ENCODE data around the gene ST3GAL4.

The ST3GAL4 gene

GRCh38 chr11:126424471-126425039 lies 69.1 kb downstream of the ST3GAL4 start:
- no peak for DNase-seq (ENCODE audit: low read depth, low spot score)

GRCh38 chr11:126426106-126426505 lies 70.6 kb downstream of the ST3GAL4 start:
- DNase-seq (ENCODE audit: low read depth, low spot score) = no peak

- peak; percentile 55 for DNase-seq (ENCODE audit: low read depth, low spot score)
Measured at GRCh38 chr11:126426820-126427749, 71.6 kb downstream of the ST3GAL4 start.

- DNase-seq (ENCODE audit: low read depth, low spot score) = no peak
Measured at GRCh38 chr11:126430581-126431335, 75.3 kb downstream of the ST3GAL4 start.

GRCh38 chr11:126431401-126432064 lies 76.0 kb downstream of the ST3GAL4 start:
- no peak for DNase-seq (ENCODE audit: low read depth, low spot score)

DNA sequence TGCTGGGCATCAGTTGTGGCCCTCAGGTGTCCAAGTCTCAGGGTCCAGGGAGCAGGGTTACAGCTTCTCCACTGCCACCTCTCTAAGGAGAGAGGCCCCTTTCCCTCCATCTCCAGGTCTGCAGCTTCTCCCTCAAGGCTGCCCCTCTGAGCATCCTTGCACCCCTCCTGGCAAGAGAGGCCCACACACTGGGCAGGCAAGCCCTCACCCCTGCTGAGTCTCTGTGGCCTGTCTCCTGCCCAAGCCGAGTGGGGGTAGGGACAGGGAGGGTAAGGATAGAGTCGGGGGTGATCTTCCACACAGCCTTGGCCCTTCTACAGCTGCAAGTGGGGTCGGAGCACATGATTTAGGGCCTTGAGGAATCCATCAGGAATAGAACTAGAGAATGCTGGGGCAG lies 76.6 kb downstream of the ST3GAL4 start:
- no peak for DNase-seq (ENCODE audit: low read depth, low spot score)

DNA sequence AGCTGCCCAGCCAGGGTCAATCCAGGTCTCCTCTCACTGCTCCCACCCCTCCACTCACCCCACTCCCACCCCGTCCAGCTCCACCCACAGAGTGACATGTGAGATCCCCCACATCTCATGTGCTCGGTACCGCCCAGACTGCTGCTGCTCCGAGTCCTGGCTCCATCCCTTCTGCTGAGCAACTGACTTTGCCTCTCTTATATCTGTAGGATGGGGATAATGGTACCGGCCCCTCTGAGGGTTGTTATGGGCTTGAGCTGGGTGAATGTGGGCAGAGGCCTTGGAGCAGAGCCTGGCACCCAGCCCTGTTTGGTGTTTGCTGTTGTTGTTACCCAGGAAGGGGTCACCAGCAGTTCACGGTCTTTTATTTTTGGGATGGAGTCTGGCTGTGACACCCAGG lies 77.0 kb downstream of the ST3GAL4 start:
- DNase-seq (ENCODE audit: low read depth, low spot score) = no peak

DNA sequence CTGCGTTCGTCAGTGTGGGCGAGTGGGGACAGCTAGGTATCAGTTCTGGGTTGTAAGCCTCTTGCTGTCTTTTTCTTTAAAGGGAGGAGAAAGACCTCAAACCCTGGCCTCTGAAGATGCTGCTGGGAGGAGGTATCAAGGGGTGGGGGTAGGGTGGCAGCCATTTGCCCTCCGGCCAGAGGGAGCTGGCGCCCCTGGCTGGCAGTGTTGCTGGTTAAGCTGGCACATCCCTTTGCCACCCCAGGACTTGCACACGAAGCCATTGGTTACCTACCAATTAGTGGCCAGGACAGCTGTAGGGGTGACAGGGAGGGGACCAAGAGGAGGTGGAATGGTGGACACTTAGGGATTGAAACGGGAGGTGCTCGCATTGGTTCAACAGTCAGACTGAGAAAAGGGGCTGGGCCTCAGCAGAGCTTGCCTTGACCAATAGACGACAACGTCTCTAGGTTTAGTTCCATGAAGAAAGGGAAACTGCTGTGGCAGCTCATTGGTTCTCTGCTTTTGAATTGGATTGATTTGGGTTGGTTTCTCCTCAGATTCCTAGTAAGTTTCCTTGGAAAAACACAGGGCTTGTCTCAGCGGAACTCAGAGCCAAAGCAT lies 77.9 kb downstream of the ST3GAL4 start:
- no peak for DNase-seq (ENCODE audit: low read depth, low spot score)

DNA sequence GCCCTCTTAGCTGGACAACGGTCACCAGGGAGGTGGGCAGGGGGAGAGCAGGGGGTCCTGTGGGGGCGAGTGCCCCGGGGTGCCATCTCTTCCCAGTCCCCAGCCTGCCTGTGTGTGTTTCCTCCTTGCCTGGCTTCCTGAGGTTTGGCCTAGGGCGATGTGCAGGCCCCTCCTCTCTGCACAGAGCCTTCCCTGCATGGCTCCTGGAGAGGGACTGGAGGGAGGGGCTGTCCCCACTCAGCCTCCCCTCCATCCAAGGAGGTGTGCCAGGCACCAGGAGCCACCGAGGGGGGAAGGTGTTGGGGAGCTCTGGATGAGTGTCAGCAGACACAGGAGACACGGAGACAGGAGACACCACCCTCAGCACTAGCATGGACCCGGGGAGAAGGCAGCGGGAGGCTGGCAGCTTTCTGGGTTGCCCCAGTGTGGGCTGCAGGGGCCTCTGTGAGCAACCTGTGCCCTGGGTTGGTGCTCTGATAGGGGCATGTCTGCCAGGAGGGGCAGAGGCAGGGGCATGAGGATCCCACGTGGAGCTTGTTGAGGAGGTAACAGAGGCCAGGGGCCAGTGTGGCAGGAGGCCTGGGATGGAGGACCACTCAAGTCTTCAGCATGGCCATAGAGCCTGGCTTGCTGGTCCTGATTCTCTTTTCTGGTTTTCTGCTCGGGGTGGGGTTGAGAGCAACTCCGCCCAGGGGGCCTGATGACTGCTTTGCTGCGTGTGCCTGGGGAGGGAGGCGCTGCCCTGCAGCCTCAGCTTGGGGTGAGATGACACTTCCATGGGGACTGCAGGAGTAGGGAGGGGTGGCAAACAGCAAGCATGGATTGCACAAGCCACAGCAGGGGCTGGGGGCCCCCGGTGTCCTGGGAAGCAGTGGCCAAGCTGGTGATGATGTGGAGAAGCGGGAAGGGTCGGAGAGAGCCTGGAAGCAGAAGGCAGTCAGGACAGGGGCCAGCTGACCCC lies 78.8 kb downstream of the ST3GAL4 start:
- DNase-seq (ENCODE audit: low read depth, low spot score) = peak; percentile 55

GRCh38 chr11:126434950-126435335 lies 79.5 kb downstream of the ST3GAL4 start:
- DNase-seq (ENCODE audit: low read depth, low spot score) = peak; percentile 53

- DNase-seq (ENCODE audit: low read depth, low spot score) = no peak
Measured at GRCh38 chr11:126436209-126436755, 80.8 kb downstream of the ST3GAL4 start.

- DNase-seq (ENCODE audit: low read depth, low spot score) = no peak
Measured at GRCh38 chr11:126437731-126438130, 82.2 kb downstream of the ST3GAL4 start.

DNA sequence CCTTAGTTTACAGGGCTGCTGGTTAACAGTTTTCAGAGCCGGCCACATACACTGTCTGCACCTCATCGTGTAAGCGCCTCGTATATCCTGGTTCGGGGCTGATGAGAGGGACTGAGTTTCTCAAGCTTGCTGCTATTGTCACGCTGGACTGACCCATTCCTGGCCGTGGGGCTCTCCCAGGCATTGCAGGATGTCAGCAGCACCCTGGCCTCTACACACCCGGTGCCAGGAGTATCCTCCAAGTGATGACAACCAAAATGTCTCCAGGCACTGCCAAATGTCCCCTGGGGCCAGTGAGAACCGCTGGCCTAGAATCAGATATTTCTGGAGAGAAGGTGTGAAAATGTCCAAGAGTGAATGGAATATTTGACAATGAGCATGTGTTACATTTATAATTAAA lies 82.8 kb downstream of the ST3GAL4 start:
- DNase-seq (ENCODE audit: low read depth, low spot score) = no peak

GRCh38 chr11:126438691-126439090 lies 83.2 kb downstream of the ST3GAL4 start:
- no peak for DNase-seq (ENCODE audit: low read depth, low spot score)

GRCh38 chr11:126440276-126440675 lies 84.8 kb downstream of the ST3GAL4 start:
- DNase-seq (ENCODE audit: low read depth, low spot score) = peak; percentile 45

GRCh38 chr11:126440792-126441514 lies 85.5 kb downstream of the ST3GAL4 start:
- DNase-seq (ENCODE audit: low read depth, low spot score) = peak; percentile 97

DNA sequence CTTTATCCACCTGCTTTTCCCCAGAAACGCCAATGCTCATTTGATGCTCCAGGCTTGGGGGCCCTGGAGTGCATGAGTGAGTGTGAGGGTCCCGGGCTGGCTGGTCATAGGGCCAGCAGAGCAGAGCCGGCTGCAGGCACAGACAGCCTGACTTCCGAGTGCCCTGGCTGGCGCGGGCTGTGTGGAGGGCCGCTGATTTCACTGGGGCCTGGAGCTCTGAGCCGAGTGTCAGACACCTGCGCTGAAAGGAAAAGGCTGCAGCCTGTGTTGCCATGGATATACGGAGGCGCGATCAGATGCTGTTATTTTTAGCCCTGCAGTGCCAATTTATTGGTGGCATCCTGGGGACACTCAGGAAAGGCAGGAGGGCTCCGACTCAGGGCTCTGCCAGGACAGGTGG lies 87.6 kb downstream of the ST3GAL4 start:
- no peak for DNase-seq (ENCODE audit: low read depth, low spot score)

DNA sequence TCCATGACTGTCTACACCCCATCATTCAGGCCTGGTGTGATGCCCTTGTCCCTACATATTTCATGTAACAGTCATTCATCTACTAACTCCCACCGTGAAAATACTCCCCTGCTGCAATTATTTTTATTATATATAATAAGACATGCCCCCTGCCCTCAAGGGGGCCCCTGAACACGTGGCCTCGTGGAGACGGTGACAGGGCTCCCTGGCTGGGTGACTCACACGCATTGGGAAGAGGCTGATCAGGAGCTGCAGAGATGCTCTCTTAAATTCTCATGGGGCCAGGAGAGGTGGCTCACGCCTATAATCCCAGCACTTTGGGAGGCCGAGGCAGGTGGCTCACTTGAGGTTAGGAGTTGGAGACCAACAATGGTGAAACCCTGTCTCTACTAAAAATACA lies 88.6 kb downstream of the ST3GAL4 start:
- DNase-seq (ENCODE audit: low read depth, low spot score) = no peak

DNA sequence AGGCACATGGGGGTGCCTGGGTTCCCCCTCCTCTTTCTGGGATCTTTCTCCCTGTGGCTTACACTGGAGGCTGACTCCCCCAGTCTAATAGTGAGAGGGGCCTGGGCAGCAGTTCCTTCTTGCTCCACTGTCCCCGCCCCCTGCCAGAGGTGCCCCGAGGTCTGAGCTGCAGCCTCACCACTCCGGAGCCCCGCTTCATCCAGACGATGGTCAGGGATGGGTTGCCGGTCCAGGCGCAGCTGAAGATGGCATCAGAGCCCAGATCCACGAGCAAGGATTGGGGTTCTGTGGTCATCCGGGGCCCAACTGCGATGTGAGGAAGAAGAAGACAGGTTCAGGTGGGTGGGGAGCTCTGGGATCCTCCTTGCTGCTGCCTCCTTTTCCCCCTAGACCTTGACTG lies 91.1 kb downstream of the ST3GAL4 start:
- DNase-seq (ENCODE audit: low read depth, low spot score) = no peak

Measured in ELF-1 (cell line).